Activated CD8-positive, alpha-beta memory T cell treated with anti-CD3 and anti-CD28 coated beads, Interleukin-2, amount 50 U/mL, for 24 hours (primary cell): ENCODE data around the gene CD209.
A peak's percentile ranks its signal among the peaks of the same experiment; 100 is the strongest.

Experiments
- DNase-seq: peaks from one replicate; pipeline ENCODE4 v3.0.0-alpha.2; 2020; ENCODE audit errors: extremely low read depth

The CD209 gene

GRCh38 chr19:7706188-7706954, 41.0 kb downstream of the CD209 start:
- no peak for DNase-seq

DNA sequence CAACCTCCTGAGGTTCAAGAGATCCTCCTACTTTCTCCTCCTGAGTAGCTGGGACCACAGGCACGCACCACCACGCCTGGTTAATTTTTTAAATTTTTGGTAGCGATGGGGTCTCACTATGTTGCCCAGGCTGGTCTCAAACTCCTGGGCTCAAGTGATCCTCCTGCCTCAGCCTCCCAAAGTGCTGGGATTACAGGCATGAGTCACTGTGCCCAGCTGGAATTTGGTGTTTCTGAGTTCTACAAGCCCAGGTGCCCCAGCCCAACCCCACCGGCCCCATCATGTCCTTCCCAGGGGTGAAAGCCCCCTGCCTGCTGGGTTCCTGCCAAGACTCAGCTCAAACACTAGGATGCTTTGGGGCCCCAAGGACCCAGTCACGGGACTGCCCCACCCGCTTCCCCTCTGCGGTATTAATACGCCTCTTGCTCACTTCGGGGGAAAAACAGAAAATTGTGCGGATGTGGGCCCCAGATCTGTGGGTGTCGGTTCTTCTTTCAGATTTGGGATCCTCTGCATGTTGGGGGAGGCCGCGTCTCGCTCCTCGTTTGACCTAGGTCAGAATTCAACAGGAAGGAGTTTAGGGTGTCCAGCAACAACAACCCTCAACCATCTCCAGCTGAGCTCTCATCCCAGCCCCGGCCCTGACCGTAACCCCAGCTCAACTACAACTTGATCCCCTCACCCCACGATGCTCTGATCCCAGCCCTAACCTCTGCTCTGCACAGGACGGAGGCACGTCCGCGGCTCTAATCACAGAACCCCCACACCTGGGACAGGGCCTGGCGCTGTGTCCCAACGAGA, 41.7 kb downstream of the CD209 start:
- DNase-seq, result peak; percentile 53

DNA sequence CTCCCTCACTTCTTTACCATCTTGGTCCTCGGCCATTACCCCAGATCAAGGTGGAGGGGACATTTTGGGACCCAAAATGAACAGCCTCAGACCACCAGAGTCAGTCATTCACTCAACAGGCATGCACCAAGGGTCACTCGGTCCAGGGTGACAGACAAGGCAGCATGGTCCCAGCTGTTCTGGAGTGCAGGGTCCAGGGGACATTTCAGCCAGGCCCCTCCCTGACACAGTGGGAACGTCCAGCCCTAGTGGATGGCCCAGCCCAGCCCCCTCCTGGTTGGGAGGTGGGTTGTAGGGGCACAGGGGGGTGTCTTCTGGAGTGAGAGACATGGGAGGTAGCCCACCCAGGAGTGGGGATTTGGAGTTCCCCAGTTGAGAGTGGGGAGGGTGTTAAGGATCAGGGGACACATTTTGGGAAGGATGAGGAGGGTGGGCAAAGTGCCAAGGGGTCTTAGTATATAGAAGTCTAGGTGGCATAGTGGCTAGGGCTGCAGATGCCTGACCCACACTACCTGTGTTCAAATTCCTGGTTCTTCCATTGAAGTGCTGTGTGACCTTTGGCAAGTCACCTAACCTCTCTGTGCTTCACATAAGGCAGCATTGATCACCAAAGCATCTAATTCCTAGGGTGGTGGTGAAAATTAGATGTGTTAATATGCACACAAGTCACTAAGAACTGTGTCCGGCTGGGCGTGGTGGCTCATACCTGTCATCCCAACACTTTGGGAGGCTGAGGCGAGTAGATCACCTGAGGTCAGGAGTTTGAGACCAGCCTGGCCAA, 42.9 kb downstream of the CD209 start:
- no peak for DNase-seq

- no peak for DNase-seq
Observed at GRCh38 chr19:7703332-7703731, 44.0 kb downstream of the CD209 start.

DNA sequence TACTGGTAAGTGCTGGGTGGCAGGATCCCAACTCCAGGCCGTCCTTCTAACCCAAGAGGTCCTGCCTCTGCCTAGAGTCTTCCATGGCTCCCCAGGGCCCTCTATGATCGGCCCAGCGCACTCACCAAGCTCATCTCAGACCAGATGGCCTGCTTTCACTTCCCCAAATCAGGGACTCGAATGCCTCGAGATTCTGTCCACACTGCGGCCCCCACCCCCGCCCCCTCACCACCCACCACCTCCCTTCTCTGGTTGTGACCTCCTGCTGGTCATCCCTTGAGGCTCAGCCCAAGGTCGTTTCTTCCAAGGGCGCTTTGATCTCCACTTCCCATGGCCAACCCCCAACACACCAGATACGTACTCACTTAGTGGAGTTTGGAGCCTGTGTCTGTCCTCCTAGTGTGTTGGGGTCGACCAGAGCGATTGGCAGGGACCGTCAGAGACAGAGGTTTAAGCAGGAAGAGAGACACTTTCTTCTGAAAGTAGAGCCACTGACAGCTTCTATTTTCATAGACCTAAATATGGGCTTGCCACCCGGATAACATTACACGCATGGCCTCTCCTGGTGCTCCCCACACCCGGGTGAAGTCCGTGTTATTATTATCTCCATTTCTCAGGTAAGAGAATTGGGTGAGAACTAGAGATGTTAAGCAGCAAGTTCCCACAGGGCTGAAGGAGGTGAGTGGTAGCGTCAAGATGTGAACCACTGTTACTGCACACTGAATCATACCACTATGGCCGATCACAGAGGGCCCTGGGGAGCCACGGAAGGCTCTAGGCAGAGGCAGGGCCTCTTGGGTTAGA, 45.5 kb downstream of the CD209 start, which contains the start of gene FCER2:
Gene FCER2 (minus strand): TSS at position 478 of the 804 bp plus-strand sequence. CDS start 2,371 bp downstream, outside the sequence.
- no peak for DNase-seq

- DNase-seq, result no peak
Observed at GRCh38 chr19:7701049-7701653, 46.2 kb downstream of the CD209 start.

DNA sequence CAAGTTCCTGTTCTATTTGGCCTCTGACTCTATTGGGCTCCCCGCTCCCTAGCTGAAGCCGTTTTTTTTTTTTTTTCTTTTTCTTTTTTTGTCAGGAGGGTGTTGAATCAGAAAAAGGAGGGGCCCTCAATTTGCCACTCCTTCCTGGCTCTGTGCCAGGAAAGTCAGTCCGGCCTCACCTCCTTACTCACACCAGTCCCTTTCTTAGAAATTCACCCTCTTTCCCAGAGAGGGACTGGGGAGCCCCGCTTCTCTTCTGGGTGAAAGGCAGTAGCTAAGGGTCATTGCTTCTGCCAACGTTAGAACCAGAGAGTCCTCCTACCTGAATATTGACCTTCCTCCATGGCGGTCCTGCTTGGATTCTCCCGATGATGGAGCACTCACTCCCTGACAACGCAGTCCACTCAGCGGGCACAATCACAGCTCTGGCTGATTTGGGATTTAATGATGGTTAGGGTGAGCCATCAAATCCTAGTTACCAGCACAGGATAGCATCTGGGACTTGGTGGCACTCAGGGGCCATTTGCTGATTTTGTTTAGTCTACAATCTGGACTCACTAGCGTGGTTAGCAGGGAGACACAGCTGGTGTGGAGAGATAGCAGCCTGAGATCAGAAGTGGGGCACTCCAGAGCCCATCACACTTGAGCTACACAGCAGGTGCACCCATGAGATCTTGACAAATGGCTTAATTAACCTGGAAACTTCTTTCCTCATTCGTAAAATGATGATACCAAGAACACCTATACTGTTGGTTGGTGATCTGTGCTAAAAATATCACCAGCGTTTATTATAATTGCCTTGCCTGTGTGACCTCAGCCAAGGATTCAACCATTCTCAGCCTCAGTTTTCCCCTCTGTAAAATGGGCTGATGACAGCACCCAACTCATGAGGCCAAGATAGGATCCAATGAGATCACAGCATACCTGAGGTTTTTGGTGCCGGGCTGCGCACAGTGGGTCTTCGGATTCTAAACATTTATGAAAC, 47.6 kb downstream of the CD209 start:
- DNase-seq, result no peak

- no peak for DNase-seq
Observed at GRCh38 chr19:7699003-7699402, 48.3 kb downstream of the CD209 start.

- no peak for DNase-seq
Observed at GRCh38 chr19:7698583-7698982, 48.8 kb downstream of the CD209 start.

- DNase-seq, result no peak
Observed at GRCh38 chr19:7697721-7698287, 49.5 kb downstream of the CD209 start.

DNA sequence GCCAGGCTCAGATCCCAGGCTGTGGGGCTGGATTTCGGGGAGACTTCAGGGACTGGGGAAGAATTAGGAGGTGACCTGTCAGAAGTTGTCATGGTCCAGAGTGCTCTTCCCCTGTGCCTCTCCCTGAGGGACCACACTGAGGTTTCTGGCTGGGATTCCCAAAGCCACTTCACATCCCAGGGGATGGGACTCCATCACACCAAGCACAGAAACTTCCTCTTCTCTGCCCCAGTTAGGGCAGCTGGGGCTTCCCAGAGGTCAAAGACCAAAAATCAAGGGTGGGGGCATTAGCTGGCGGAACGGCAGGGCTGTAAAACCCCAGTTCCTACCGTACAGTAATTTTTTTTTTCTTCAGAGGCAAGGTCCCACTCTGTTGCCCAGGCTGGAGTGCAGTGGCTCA, 52.8 kb downstream of the CD209 start:
- no peak for DNase-seq

DNA sequence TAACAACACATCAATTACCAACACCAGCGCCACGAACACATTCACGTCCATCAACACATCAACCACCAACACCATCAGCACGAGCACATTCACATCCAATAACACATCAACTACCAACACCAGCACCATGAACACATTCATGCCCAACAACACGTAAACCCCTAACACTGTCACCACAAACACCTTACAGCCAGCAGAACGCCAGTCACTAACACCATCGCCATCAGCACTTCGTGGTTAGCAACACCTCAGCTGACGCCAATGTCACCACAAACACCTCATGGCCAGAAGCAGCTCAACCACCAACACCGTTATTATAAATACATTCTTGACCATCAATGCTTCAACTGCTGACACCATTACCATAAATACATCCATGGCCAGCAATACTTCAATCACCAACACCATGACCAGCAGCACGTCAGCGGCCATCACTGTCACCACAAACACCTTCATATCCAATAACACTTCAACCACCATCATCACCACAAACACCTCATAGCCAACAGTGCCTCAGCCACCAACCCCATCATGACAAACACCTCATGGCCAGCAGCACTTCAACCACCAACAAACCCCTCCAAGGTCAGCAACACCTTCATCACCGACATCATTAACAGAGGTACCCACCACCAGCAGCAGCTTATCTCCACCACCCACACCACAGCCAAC, 54.8 kb downstream of the CD209 start:
- no peak for DNase-seq

DNA sequence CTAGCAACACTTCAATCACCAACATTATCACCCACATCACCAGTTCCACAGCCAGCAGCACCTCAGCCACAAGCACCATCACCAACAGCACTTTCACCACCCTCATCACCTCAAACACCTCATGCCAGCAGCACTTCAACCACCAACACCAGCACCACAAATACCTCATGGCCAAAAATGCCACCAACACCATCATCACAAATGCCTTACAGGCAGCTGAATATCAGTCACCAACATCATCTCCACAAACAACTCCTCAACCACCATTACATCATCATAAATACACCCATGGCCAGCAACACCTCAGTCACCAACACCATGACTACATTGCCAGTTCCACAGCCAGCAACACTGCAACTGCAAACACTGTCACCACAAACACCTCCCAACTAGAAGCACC, 55.8 kb downstream of the CD209 start:
- DNase-seq, result no peak

DNA sequence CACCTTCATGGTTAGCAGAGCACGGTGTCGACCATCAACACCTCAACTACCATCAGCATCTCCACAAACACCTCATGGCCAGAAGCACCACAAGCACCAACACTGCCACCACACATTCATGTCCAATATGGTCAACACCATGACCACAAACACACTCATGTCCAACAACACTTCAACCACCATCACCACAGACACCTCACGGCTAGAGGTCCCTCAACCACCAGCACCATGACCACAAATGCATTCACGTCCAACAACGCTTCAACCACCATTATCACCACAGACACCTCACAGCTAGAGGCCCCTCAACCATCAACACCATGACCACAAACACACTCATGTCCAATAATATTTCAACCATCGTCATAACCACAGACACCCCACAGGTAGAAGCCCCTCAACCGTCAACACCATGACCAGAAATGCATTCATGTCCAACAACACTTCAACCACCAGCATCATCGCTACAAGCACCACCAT, 56.5 kb downstream of the CD209 start:
- DNase-seq, result no peak
